Measurements from ENCODE around the gene EN1.
A peak's percentile ranks its signal among the peaks of the same experiment; 100 is the strongest.

EN1 gene

GRCh38 chr2:118855451-118856279 lies 8.2 kb upstream of the EN1 start:
- no peak overlapping the region for H3K23ac ChIP-seq (ENCODE audit: low read length)
- no peak overlapping the region for H2BK5ac ChIP-seq (ENCODE audit: low read depth, low read length, poor library complexity)
- WGBS (ENCODE audit: extremely low coverage, insufficient coverage, insufficient read length) = no CpG with 5 or more reads among the region's 69 CpGs
- no peak overlapping the region for H2BK12ac ChIP-seq (ENCODE audit: low read length)
- H3K4me1 ChIP-seq (ENCODE audit: control insufficient read depth in 1 of 2, insufficient read depth in 2 of 2, low read length in 2 of 2) = peaks cover 10 to 12% of the 10 kb centered on the region in 2 experiments
- H2BK120ac ChIP-seq (ENCODE audit: insufficient read depth, low read length, poor library complexity) = no peak overlapping the region
- no peaks in the 10 kb centered on the region for H3K36me3 ChIP-seq (ENCODE audit: control insufficient read depth in 1 of 2, insufficient read depth in 2 of 2, low read length in 2 of 2)
- no peak overlapping the region for H4K8ac ChIP-seq (ENCODE audit: low read depth, low read length)
- H3K9me3 ChIP-seq (ENCODE audit: insufficient read depth, low read depth, low read length) = peaks cover 4% of the 10 kb centered on the region
- H3K4me3 ChIP-seq (ENCODE audit: low read depth, low read length) = peak overlapping the region; percentile 58
- H2AFZ ChIP-seq (ENCODE audit: insufficient read depth, low read length, poor library complexity) = peak overlapping the region; percentile 60
- H4K12ac ChIP-seq (ENCODE audit: low read depth, low read length) = no peak overlapping the region
- no peak overlapping the region for H3K18ac ChIP-seq (ENCODE audit: low read length)
- H3K14ac ChIP-seq (ENCODE audit: low read length) = no peak overlapping the region
- peaks cover 2% of the 10 kb centered on the region for H3K79me1 ChIP-seq (ENCODE audit: low read length)
- H2AK5ac ChIP-seq (ENCODE audit: low read length) = no peak overlapping the region
- H3K27me3 ChIP-seq (ENCODE audit: insufficient read depth, low read length) = peaks cover 87% of the 10 kb centered on the region
- no peaks in the 10 kb centered on the region for H3K79me2 ChIP-seq (ENCODE audit: control insufficient read depth, insufficient read depth, low read length, poor library complexity)
- H3K4me2 ChIP-seq (ENCODE audit: low read length) = peak overlapping the region; percentile 80
- no peak overlapping the region for H3K9ac ChIP-seq (ENCODE audit: low read length)
- H3K4ac ChIP-seq (ENCODE audit: low read depth, low read length) = no peak overlapping the region
- H4K91ac ChIP-seq (ENCODE audit: low read depth, low read length) = no peak overlapping the region
- peak; percentile 67 to 88 for DNase-seq
- H3K27ac ChIP-seq (ENCODE audit: low read depth, low read length) = no peak overlapping the region

GRCh38 chr2:118854507-118855345 lies 7.3 kb upstream of the EN1 start:
- no CpG with 5 or more reads among the region's 33 CpGs for WGBS (ENCODE audit: extremely low coverage, insufficient coverage, insufficient read length)
- H3K27me3 ChIP-seq (ENCODE audit: insufficient read depth, low read length) = peaks cover 89% of the 10 kb centered on the region
- no peak overlapping the region for H3K18ac ChIP-seq (ENCODE audit: low read length)
- H3K9ac ChIP-seq (ENCODE audit: low read length) = no peak overlapping the region
- H3K27ac ChIP-seq (ENCODE audit: low read depth, low read length) = no peak overlapping the region
- peaks cover 2% of the 10 kb centered on the region for H3K79me1 ChIP-seq (ENCODE audit: low read length)
- H2AFZ ChIP-seq (ENCODE audit: insufficient read depth, low read length, poor library complexity) = no peak overlapping the region
- peaks cover 4% of the 10 kb centered on the region for H3K9me3 ChIP-seq (ENCODE audit: insufficient read depth, low read depth, low read length)
- H4K91ac ChIP-seq (ENCODE audit: low read depth, low read length) = peak overlapping the region; percentile 42
- no peak overlapping the region for H3K4ac ChIP-seq (ENCODE audit: low read depth, low read length)
- no peak overlapping the region for H3K4me3 ChIP-seq (ENCODE audit: low read depth, low read length)
- H4K8ac ChIP-seq (ENCODE audit: low read depth, low read length) = no peak overlapping the region
- DNase-seq = no peak
- no peak overlapping the region for H4K12ac ChIP-seq (ENCODE audit: low read depth, low read length)
- H2BK5ac ChIP-seq (ENCODE audit: low read depth, low read length, poor library complexity) = no peak overlapping the region
- no peak overlapping the region for H2BK120ac ChIP-seq (ENCODE audit: insufficient read depth, low read length, poor library complexity)
- peak overlapping the region; percentile 25 for H2BK12ac ChIP-seq (ENCODE audit: low read length)
- no peak overlapping the region for H3K14ac ChIP-seq (ENCODE audit: low read length)
- H2AK5ac ChIP-seq (ENCODE audit: low read length) = no peak overlapping the region
- H3K4me1 ChIP-seq (ENCODE audit: control insufficient read depth in 1 of 2, insufficient read depth in 2 of 2, low read length in 2 of 2) = peaks cover 10 to 12% of the 10 kb centered on the region in 2 experiments
- no peaks in the 10 kb centered on the region for H3K36me3 ChIP-seq (ENCODE audit: control insufficient read depth in 1 of 2, insufficient read depth in 2 of 2, low read length in 2 of 2)
- H3K4me2 ChIP-seq (ENCODE audit: low read length) = peak overlapping the region; percentile 80
- no peaks in the 10 kb centered on the region for H3K79me2 ChIP-seq (ENCODE audit: control insufficient read depth, insufficient read depth, low read length, poor library complexity)
- H3K23ac ChIP-seq (ENCODE audit: low read length) = no peak overlapping the region

GRCh38 chr2:118853651-118854291 lies 6.3 kb upstream of the EN1 start:
- no peak overlapping the region for H4K8ac ChIP-seq (ENCODE audit: low read depth, low read length)
- no peak overlapping the region for H2BK5ac ChIP-seq (ENCODE audit: low read depth, low read length, poor library complexity)
- H3K27ac ChIP-seq (ENCODE audit: low read depth, low read length) = no peak overlapping the region
- no peak overlapping the region for H4K91ac ChIP-seq (ENCODE audit: low read depth, low read length)
- H2BK12ac ChIP-seq (ENCODE audit: low read length) = no peak overlapping the region
- H4K12ac ChIP-seq (ENCODE audit: low read depth, low read length) = no peak overlapping the region
- H2AFZ ChIP-seq (ENCODE audit: insufficient read depth, low read length, poor library complexity) = no peak overlapping the region
- H3K27me3 ChIP-seq (ENCODE audit: insufficient read depth, low read length) = peaks cover 89% of the 10 kb centered on the region
- H3K79me2 ChIP-seq (ENCODE audit: control insufficient read depth, insufficient read depth, low read length, poor library complexity) = no peaks in the 10 kb centered on the region
- WGBS (ENCODE audit: extremely low coverage, insufficient coverage, insufficient read length) = no CpG with 5 or more reads among the region's 42 CpGs
- no peak overlapping the region for H3K4ac ChIP-seq (ENCODE audit: low read depth, low read length)
- H3K79me1 ChIP-seq (ENCODE audit: low read length) = peaks cover 2% of the 10 kb centered on the region
- no peak overlapping the region for H3K14ac ChIP-seq (ENCODE audit: low read length)
- peak overlapping the region; percentile 36 for H3K4me2 ChIP-seq (ENCODE audit: low read length)
- H3K4me1 ChIP-seq (ENCODE audit: control insufficient read depth in 1 of 2, insufficient read depth in 2 of 2, low read length in 2 of 2) = peaks cover 10 to 14% of the 10 kb centered on the region in 2 experiments
- peaks cover 4% of the 10 kb centered on the region for H3K9me3 ChIP-seq (ENCODE audit: insufficient read depth, low read depth, low read length)
- H3K9ac ChIP-seq (ENCODE audit: low read length) = no peak overlapping the region
- no peak overlapping the region for H2BK120ac ChIP-seq (ENCODE audit: insufficient read depth, low read length, poor library complexity)
- no peak overlapping the region for H3K23ac ChIP-seq (ENCODE audit: low read length)
- H3K36me3 ChIP-seq (ENCODE audit: control insufficient read depth in 1 of 2, insufficient read depth in 2 of 2, low read length in 2 of 2) = no peaks in the 10 kb centered on the region
- no peak for DNase-seq
- no peak overlapping the region for H2AK5ac ChIP-seq (ENCODE audit: low read length)
- no peak overlapping the region for H3K18ac ChIP-seq (ENCODE audit: low read length)
- H3K4me3 ChIP-seq (ENCODE audit: low read depth, low read length) = no peak overlapping the region

GRCh38 chr2:118853129-118853640 lies 5.7 kb upstream of the EN1 start:
- no peak overlapping the region for H3K14ac ChIP-seq (ENCODE audit: low read length)
- H2AK5ac ChIP-seq (ENCODE audit: low read length) = no peak overlapping the region
- H2AFZ ChIP-seq (ENCODE audit: insufficient read depth, low read length, poor library complexity) = peak overlapping the region; percentile 13
- H3K27ac ChIP-seq (ENCODE audit: low read depth, low read length) = no peak overlapping the region
- no peak overlapping the region for H4K91ac ChIP-seq (ENCODE audit: low read depth, low read length)
- H2BK120ac ChIP-seq (ENCODE audit: insufficient read depth, low read length, poor library complexity) = no peak overlapping the region
- H3K4me1 ChIP-seq (ENCODE audit: control insufficient read depth in 1 of 2, insufficient read depth in 2 of 2, low read length in 2 of 2) = peaks cover 14% of the 10 kb centered on the region in 2 experiments
- peak overlapping the region; percentile 16 for H3K4me3 ChIP-seq (ENCODE audit: low read depth, low read length)
- no peak overlapping the region for H2BK12ac ChIP-seq (ENCODE audit: low read length)
- WGBS (ENCODE audit: extremely low coverage, insufficient coverage, insufficient read length) = no CpG with 5 or more reads among the region's 25 CpGs
- peaks cover 88% of the 10 kb centered on the region for H3K27me3 ChIP-seq (ENCODE audit: insufficient read depth, low read length)
- no peak overlapping the region for H4K8ac ChIP-seq (ENCODE audit: low read depth, low read length)
- no peak for DNase-seq
- H3K18ac ChIP-seq (ENCODE audit: low read length) = no peak overlapping the region
- peaks cover 5% of the 10 kb centered on the region for H3K79me1 ChIP-seq (ENCODE audit: low read length)
- peak overlapping the region; percentile 36 for H3K4me2 ChIP-seq (ENCODE audit: low read length)
- H3K79me2 ChIP-seq (ENCODE audit: control insufficient read depth, insufficient read depth, low read length, poor library complexity) = no peaks in the 10 kb centered on the region
- H3K9ac ChIP-seq (ENCODE audit: low read length) = no peak overlapping the region
- peaks cover 4% of the 10 kb centered on the region for H3K9me3 ChIP-seq (ENCODE audit: insufficient read depth, low read depth, low read length)
- H3K4ac ChIP-seq (ENCODE audit: low read depth, low read length) = no peak overlapping the region
- no peak overlapping the region for H4K12ac ChIP-seq (ENCODE audit: low read depth, low read length)
- no peaks in the 10 kb centered on the region for H3K36me3 ChIP-seq (ENCODE audit: control insufficient read depth in 1 of 2, insufficient read depth in 2 of 2, low read length in 2 of 2)
- H3K23ac ChIP-seq (ENCODE audit: low read length) = no peak overlapping the region
- H2BK5ac ChIP-seq (ENCODE audit: low read depth, low read length, poor library complexity) = no peak overlapping the region

Data from trophoblast cell (in vitro differentiated cells and primary cell).